Measurements from ENCODE around the gene OPA1.

Gene OPA1

GRCh38 chr3:193655831-193656433 is 62.9 kb downstream of the OPA1 start:
- DNase-seq: no peak

- DNase-seq: no peak
Observed at GRCh38 chr3:193656445-193656844, 63.4 kb downstream of the OPA1 start.

- no peak for DNase-seq
Observed at GRCh38 chr3:193656878-193657282, 63.9 kb downstream of the OPA1 start.

- no peak for DNase-seq
Observed at GRCh38 chr3:193660171-193660570, 67.2 kb downstream of the OPA1 start.

- DNase-seq: no peak
Observed at GRCh38 chr3:193660698-193661411, 67.8 kb downstream of the OPA1 start.

GRCh38 chr3:193662757-193663322 is 69.8 kb downstream of the OPA1 start:
- no peak for DNase-seq

DNA sequence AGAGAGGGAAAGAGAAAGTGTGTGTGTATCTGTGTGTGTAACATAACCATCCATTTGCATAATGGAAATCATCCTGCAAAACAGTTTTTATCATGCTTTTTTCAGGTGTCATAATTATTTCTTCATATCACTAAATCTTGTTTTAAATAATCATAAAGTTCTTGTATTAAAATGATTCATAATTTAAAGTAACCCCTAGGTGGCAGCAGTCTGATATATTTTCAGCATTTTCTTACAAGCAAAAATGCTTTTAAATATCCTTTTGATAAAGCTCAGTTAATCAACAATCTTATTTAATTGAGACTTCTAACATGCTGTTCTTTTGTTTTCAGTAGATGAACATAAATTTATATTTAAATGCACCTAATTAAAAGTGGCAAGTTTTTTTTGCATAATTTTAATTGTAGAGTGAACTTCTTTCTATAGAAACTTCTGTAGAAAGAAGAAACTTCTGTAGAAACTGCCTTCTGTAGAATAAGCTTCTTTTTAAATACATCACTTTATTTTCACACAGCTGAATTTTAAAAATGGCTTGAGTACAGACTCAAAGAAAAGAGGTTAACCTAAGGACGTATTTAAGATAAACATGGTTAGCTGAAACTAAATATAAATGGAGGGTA is 72.5 kb downstream of the OPA1 start:
- no peak for DNase-seq

DNA sequence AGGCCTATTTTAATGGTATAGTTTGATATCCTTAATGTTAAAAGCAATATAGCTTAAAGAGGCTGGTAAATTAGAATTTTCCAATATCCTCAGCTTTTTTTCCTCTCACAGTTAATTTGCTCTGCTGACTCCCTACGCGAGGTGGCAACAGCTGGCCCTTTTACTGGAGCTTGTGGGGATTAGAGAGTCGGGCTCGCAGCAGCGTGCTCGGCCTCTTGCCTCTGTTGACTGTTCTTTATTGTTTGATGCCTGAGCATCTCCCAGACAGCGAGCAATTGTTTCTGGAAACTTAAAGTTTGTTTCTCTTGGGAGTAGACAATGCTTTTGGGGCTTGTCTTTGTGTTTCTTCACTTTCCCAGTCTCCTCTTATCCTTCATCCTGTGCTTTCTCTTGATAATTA is 80.8 kb downstream of the OPA1 start:
- DNase-seq: no peak

- no peak for DNase-seq
Observed at GRCh38 chr3:193674714-193675113, 81.7 kb downstream of the OPA1 start.

DNA sequence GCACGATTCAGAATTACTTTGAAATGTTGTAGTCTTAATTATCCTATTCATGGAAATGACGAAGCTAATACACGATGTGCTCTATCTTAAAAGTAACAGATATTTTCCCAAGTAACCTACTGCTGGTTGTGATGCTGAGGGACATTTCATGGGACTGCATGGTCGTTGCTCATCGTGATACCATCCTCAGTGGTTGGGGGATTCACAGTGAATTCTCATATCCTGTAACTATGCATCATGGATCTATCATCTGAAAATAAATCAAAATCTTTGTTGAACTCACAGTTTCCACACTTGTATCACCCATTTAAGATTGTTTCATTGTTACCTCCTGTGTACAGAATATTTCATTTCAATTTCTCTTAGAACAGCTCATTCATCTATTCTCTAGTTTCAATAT is 84.7 kb downstream of the OPA1 start:
- no peak for DNase-seq

DNA sequence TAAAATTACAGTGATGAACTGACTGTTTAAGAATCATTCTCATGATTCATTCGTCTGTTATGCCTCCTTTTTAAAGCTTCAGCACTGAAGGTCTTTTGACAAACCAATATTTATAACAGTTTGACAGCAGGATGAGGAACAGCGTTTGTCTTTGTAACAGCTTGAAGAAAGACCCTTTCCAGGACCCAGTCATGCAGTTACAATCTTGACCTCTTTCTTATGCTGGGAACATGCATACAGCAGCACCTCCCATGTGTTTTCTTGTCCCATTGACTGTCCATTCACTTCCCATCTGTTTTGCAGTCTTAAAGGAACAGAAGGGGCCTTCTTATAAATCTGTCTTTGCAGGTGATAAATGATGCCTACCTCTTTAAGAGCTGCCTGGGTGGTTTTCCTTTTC is 87.2 kb downstream of the OPA1 start:
- no peak for DNase-seq

DNA sequence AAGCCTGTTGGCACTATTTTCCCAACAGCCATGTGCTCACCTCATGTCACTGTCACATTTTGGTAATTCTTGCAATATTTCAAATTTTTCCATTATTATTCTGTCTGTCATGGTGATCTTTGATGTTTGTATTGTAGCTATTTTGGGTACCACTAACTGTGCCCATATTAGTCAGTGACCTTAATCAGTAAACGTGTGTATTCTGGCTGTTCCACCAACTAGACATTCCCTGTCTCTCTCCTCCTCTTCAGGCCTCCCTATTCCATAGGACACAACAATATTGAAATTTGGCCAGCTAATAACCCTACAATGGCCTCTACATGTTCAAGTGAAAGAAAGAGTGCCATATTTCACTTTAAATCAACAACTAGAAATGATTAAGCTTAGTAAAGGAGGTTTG is 88.6 kb downstream of the OPA1 start:
- no peak for DNase-seq

- DNase-seq: no peak
Observed at GRCh38 chr3:193686665-193687483, 93.9 kb downstream of the OPA1 start.

DNA sequence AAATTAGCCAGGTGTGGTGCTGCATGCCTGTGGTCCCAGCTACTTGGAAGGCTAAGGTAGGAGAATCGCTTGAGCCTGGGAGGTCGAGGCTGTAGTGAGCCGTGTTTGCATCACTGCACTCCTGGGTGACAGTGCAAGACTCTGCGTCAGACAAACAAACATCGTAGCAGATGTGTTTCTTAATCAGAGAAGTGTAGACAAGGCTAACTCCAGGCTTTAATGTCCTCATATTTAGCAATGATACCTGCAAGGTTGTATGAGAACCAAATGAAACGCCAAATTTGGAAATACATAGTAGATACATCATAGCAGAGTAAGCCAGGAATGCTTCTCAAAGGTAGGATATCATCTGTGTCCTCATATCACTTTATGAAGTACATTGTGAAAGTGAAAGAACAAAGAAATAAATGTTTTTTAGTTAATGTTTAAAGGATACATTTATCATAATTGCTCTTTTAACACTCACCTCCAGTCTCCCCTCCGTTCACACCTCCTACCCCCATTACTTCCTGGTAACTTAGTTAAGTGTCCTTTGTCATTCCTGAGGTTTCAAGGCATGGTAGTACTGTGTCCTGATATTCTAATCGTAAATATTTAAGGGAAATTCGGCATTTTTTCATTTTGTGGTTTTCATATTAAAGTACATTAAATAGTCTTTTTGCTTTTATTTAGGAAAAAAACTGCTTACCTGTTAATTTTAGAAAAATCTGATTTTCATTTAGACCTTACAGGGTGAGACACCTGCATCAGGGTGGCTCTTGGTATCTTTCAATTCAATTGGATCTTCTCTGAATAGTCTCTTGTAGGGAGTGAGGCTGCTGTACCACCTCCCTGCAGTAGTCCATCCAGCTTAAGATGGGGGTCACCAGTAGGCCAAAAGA is 96.1 kb downstream of the OPA1 start:
- DNase-seq: no peak

DNA sequence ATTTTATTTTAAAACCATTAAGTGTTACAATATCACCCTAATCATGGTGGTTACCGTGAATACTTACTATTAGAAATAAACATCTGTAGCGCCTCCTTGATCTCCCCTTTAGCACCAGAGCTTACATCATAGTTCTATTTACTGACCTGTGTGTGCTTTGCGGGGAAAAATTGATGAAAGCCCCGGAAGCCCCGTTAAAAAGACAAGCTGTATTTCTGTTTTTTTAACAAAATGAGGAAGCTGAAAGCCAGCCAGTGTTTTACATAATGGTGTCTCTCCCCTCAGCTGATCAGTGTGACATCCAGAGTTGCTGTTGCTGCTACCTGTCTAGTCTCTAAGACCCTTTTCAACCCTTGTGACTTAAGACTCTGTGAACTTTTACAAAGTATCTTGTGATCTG is 100.8 kb downstream of the OPA1 start:
- DNase-seq: no peak

DNA sequence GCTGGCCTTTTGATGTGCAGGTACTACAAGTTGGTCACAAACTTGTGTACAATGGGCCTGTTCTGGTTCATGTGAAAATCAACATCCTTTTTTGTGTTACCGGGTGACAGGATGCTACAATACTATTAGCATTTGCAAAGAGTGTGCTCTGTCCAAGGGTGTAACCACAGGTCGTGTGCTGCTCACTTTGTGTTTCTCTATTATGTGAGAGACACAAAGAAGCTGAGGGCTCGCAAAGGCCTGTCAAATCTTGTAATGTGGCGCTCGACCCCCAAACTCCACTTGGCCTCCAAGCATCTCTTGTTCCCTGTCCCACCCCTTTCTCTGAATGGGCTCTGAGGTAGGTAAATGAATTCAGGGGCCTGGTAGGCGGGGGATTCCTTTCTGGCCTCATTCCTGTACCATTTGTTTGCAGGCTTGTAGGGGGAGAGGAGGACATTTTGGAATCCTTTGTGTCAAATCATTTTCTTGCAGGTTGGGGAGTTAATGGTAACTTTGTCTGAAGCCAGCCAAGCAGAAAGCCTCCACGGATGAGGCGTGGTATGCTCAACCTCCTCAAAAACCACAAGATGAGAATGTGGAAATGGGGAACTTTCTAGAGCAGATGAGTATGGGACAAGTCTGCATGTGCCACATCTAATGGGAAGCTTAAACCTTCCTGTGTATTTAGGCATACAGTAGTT is 109.1 kb downstream of the OPA1 start:
- no peak for DNase-seq

DNA sequence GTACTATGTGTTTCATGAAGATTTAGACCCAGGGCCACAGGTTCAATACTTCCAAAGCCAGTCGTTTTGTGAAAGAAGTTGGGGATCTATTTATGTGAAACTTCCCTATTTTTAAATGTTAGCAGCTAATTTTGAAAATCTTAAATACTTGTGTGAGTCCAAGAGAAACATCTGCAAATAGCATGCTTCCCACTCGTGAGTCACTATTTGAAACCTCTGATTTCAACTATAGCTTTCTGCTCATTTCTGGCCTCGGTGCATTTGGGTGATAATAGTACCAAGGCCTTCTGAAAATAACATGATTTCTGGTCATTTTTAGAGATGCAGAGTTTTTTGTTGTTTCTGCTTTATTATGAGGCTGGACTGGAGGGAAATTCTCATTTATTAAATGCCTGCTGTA is 110.0 kb downstream of the OPA1 start:
- no peak for DNase-seq

DNA sequence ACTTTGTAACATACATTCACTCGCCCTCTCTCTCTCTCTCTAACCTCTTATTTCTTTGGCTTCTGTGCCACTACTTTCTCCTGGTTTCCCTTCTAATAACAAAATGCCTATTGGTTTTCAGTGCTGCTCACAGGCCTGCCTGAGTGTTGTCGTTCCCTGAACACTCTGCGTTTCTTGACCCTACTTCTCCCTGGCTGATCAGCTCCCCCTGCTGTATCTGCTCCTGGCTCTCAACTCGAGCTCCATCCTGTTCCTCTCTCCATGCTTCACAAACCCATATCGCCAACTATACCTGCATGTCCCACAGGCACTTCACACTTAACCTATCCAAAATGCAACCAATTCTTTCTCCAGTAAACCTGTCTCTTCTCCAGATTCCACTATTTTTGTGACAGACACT is 111.4 kb downstream of the OPA1 start:
- DNase-seq: no peak

DNA sequence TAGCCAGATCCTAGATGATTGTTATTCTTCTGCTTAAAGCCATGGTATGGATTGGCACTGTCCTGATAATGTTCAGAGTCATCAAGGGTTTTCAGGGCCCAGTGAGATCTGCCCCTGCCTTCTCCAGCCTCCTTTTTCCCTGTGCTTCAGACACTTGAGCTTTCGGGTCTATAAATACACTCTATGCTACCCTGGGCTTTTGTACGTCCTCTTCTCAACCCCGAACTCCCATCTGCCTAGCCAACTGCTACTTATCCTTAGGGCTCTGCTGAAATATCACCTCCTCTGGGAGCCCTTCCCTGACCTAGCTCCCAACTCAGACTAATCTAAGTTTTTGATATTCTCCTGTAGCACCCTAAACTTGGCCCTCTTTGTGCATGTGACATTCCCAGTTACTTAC is 115.3 kb downstream of the OPA1 start:
- no peak for DNase-seq

GRCh38 chr3:193710286-193711165 is 117.5 kb downstream of the OPA1 start:
- no peak for DNase-seq

- no peak for DNase-seq
Observed at GRCh38 chr3:193711166-193711485, 118.1 kb downstream of the OPA1 start.
